ENCODE measurements around the gene NAV2. TPM values are rescaled to one million over a fixed set of nuclear protein-coding genes. Genes with fewer than 3 reads are reported as not detected.

The NAV2 gene
- total and polyA plus RNA-seq, 2 experiments from 2014 or later: 26.0 to 45.0 TPM

- no peaks in the 10 kb centered on the region; the same call in 1 of the 2 replicates for H3K79me2 ChIP-seq (replicated peaks; ENCODE audit: insufficient read depth)
- Mint-ChIP-seq H3K27ac (no peak overlapping the region), H3K9me3 (no peaks in the 10 kb centered on the region), H3K27me3 (ENCODE audit: insufficient read depth, low read depth, poor library complexity) (peaks cover 9% of the 10 kb centered on the region), H3K4me1 (peaks cover 23% of the 10 kb centered on the region), H3K36me3 (ENCODE audit: low read depth) (0 out of 3 replicates have a peak, but pooled peaks cover 6% of the 10 kb centered on the region), H3K4me3 (no peak overlapping the region)
- H3K4me1 ChIP-seq (ENCODE audit: insufficient read depth): peaks cover 30% of the 10 kb centered on the region
- no peak overlapping the region for H3K4me3 ChIP-seq
- no peak overlapping the region for H3K4me2 ChIP-seq
- no peaks in the 10 kb centered on the region for H3K9me2 ChIP-seq (ENCODE audit: insufficient read depth)
- H3F3A ChIP-seq (replicated peaks; ENCODE audit: low read depth): no peaks in the 10 kb centered on the region
- no peak overlapping the region for H2AFZ ChIP-seq
- peaks cover 12% of the 10 kb centered on the region; the same call in 1 of the 2 replicates for H4K20me1 ChIP-seq (replicated peaks; ENCODE audit: insufficient read depth)
- no peaks in the 10 kb centered on the region for H3K27me3 ChIP-seq (ENCODE audit: insufficient read depth)
- ATAC-seq: no peak
- DNase-seq (ENCODE audit: low spot score): no peak
- no peak for TF ChIP-seq EZH2 (IDR thresholded peaks at IDR 0.05; ENCODE audit: low read depth, unreplicated experiment)
- TF ChIP-seq ETS1 (IDR thresholded peaks at IDR 0.05): no peak
- H3K27ac ChIP-seq (ENCODE audit: low read depth): no peak overlapping the region; the same call in 1 of the 2 replicates
- H3K36me3 ChIP-seq (ENCODE audit: insufficient read depth): no peaks in the 10 kb centered on the region
Measured at GRCh38 chr11:20008871-20009644, 296.4 kb downstream of the NAV2 start.

GRCh38 chr11:20010156-20010850, 297.7 kb downstream of the NAV2 start:
- Histone ChIP-seq H4K20me1 (replicated peaks; ENCODE audit: insufficient read depth) (peaks cover 3% of the 10 kb centered on the region; the same call in 1 of the 2 replicates), H3K4me3 (no peak overlapping the region), H3K9me2 (ENCODE audit: insufficient read depth) (no peaks in the 10 kb centered on the region), H3K4me2 (no peak overlapping the region), H3K4me1 (ENCODE audit: insufficient read depth) (peaks cover 30% of the 10 kb centered on the region), H3K27me3 (ENCODE audit: insufficient read depth) (no peaks in the 10 kb centered on the region), H3K27ac (ENCODE audit: low read depth) (no peak overlapping the region), H3K36me3 (ENCODE audit: insufficient read depth) (no peaks in the 10 kb centered on the region), H2AFZ (no peak overlapping the region), H3K79me2 (replicated peaks; ENCODE audit: insufficient read depth) (no peaks in the 10 kb centered on the region; the same call in 1 of the 2 replicates), H3F3A (replicated peaks; ENCODE audit: low read depth) (no peaks in the 10 kb centered on the region)
- Mint-ChIP-seq H3K27ac (no peak overlapping the region), H3K4me1 (peaks cover 18% of the 10 kb centered on the region), H3K36me3 (ENCODE audit: low read depth) (0 out of 3 replicates have a peak, but pooled peaks cover 6% of the 10 kb centered on the region), H3K9me3 (no peaks in the 10 kb centered on the region), H3K27me3 (ENCODE audit: insufficient read depth, low read depth, poor library complexity) (peaks cover 7% of the 10 kb centered on the region), H3K4me3 (no peak overlapping the region)
- ATAC-seq (no peak), DNase-seq (ENCODE audit: low spot score) (no peak)
- TF ChIP-seq CREB1 (CRISPR knock-in tag; IDR thresholded peaks at IDR 0.05; ENCODE audit: low read depth) (no peak), ETS1 (IDR thresholded peaks at IDR 0.05) (no peak), ZNF331 (CRISPR knock-in tag; IDR thresholded peaks at IDR 0.05; ENCODE audit: low read depth) (no peak), JUNB (IDR thresholded peaks at IDR 0.05; ENCODE audit: unreplicated experiment) (no peak), POLR2AphosphoS5 (IDR thresholded peaks at IDR 0.05; ENCODE audit: low read depth) (no peak), STAT1 (IDR thresholded peaks at IDR 0.05; ENCODE audit: unreplicated experiment) (no peak), REST (IDR thresholded peaks at IDR 0.05; ENCODE audit: unreplicated experiment) (no peak), CTCF (conservative IDR thresholded peaks at IDR 0.05; ENCODE audit: low read depth in 2 of 2) (no peak), EZH2 (IDR thresholded peaks at IDR 0.05; ENCODE audit: low read depth, unreplicated experiment) (no peak)

All from GM23338 (cell line).